ENCODE results near the gene GJB2. TPM values are rescaled to one million over a fixed set of nuclear protein-coding genes. Genes with fewer than 3 reads are reported as not detected.

The GJB2 gene
- total and polyA plus RNA-seq, 2 of the 4 experiments (the other 2 are of a cell fraction) = under 0.01 to 0.17 TPM

- H3K4me3 ChIP-seq (ENCODE audit: insufficient read depth, low read depth, low read length) = no peak overlapping the region
- H2AFZ ChIP-seq (replicated peaks; ENCODE audit: low read length, poor library complexity) = no peak overlapping the region
- H3K14ac ChIP-seq (replicated peaks; ENCODE audit: low read depth, low read length) = no peak overlapping the region
- no peak overlapping the region for H2BK120ac ChIP-seq (ENCODE audit: low read depth, low read length)
- H3K4me2 ChIP-seq (ENCODE audit: low read depth, low read length) = no peak overlapping the region
- WGBS, 2 experiments (ENCODE audit: extremely low coverage in 2 of 2, insufficient read length in 1 of 2) = no CpG with 5 or more reads among the region's 5 CpGs
- no peak overlapping the region for H3K27ac ChIP-seq (ENCODE audit: insufficient read depth, low read length)
- no peak for TF ChIP-seq RAD21 (IDR thresholded peaks at IDR 0.05; ENCODE audit: low read length)
- TF ChIP-seq MXI1 (IDR thresholded peaks at IDR 0.05; ENCODE audit: borderline replicate concordance, low read depth, low read length) = no peak
- TF ChIP-seq SMC3 (IDR thresholded peaks at IDR 0.05; ENCODE audit: low read depth, low read length) = no peak
- TF ChIP-seq FOS (IDR thresholded peaks at IDR 0.05; ENCODE audit: low read depth, low read length) = no peak
- no peak for TF ChIP-seq ELK1 (IDR thresholded peaks at IDR 0.05; ENCODE audit: borderline replicate concordance, low read depth, low read length)
- TF ChIP-seq MAFK (IDR thresholded peaks at IDR 0.05; ENCODE audit: low read depth, low read length) = no peak
- TF ChIP-seq MAZ (IDR thresholded peaks at IDR 0.05; ENCODE audit: borderline replicate concordance, low read depth, low read length) = no peak
- no peak for TF ChIP-seq NFE2L2 (IDR thresholded peaks at IDR 0.05; ENCODE audit: low read depth, low read length)
- no peak for TF ChIP-seq CHD1 (IDR thresholded peaks at IDR 0.05; ENCODE audit: low read depth, low read length)
- no peak for TF ChIP-seq CEBPB (IDR thresholded peaks at IDR 0.05; ENCODE audit: low read depth, low read length)
- no peak for TF ChIP-seq POLR2A (IDR thresholded peaks at IDR 0.05; ENCODE audit: low read depth, low read length)
- TF ChIP-seq, protein P1, sequence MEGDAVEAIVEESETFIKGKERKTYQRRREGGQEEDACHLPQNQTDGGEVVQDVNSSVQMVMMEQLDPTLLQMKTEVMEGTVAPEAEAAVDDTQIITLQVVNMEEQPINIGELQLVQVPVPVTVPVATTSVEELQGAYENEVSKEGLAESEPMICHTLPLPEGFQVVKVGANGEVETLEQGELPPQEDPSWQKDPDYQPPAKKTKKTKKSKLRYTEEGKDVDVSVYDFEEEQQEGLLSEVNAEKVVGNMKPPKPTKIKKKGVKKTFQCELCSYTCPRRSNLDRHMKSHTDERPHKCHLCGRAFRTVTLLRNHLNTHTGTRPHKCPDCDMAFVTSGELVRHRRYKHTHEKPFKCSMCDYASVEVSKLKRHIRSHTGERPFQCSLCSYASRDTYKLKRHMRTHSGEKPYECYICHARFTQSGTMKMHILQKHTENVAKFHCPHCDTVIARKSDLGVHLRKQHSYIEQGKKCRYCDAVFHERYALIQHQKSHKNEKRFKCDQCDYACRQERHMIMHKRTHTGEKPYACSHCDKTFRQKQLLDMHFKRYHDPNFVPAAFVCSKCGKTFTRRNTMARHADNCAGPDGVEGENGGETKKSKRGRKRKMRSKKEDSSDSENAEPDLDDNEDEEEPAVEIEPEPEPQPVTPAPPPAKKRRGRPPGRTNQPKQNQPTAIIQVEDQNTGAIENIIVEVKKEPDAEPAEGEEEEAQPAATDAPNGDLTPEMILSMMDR (conservative IDR thresholded peaks at IDR 0.05; ENCODE audit: low read depth, low read length) = no peak
- no peak for TF ChIP-seq RCOR1 (IDR thresholded peaks at IDR 0.05; ENCODE audit: insufficient replicate concordance, low read length)
- H3K23ac ChIP-seq (ENCODE audit: low read depth, low read length) = no peak overlapping the region
- no peak overlapping the region for H4K5ac ChIP-seq (ENCODE audit: low read depth, low read length)
- H3K9me1 ChIP-seq (ENCODE audit: insufficient read depth, low read length) = 0 out of 2 replicates have a peak, but pooled peaks cover 2% of the 10 kb centered on the region
- H3K4ac ChIP-seq (ENCODE audit: low read depth, low read length) = no peak overlapping the region
- BruUV-seq (replicated peaks) = no TSS peak
- H3K18ac ChIP-seq (ENCODE audit: low read depth, low read length) = no peak overlapping the region
- ChIA-PET POLR2A (ENCODE audit: unreplicated experiment) (no interaction called here), CTCF (no interaction called here)
- dilution Hi-C loops (cut with HindIII; ENCODE audit: low sequenced_read_pairs, unreplicated experiment) = loop anchor here (10.0 to 25.0 kb wide), 2 partner anchors 297 to 655 kb away; no protein-coding TSS in a partner anchor
- in situ Hi-C loops (cut with MboI; ENCODE audit: low sequenced_read_pairs) = loop anchor here (25.0 kb wide), 3 partner anchors 522 to 1297 kb away; partner anchors contain the start of gene IL17D
- no peak overlapping the region for H3K56ac ChIP-seq (ENCODE audit: extremely low read depth, insufficient read depth, low read length)
- no peaks in the 10 kb centered on the region for H3K36me3 ChIP-seq (ENCODE audit: control insufficient read depth, insufficient read depth, low read length)
- H2BK5ac ChIP-seq (ENCODE audit: low read depth, low read length, poor library complexity, severe bottlenecking) = no peak overlapping the region
- ATAC-seq (ENCODE audit: low read depth) = no peak
- H2AK5ac ChIP-seq (ENCODE audit: low read depth, low read length) = 0 out of 2 replicates have a peak overlapping the region, but pooled peaks have one; percentile 20
- H3K79me1 ChIP-seq (ENCODE audit: low read depth in 1 of 2, low read length in 2 of 2) = no peaks in the 10 kb centered on the region
- H3K27me3 ChIP-seq (ENCODE audit: control insufficient read depth, insufficient read depth, low read length) = peaks cover 43% of the 10 kb centered on the region
- no peak overlapping the region for H2BK15ac ChIP-seq (ENCODE audit: low read depth, low read length)
- no peak overlapping the region for H2AK9ac ChIP-seq (replicated peaks; ENCODE audit: low read depth, low read length, poor library complexity)
- peaks cover 2% of the 10 kb centered on the region; the same call in 1 of the 2 replicates for H3K9me3 ChIP-seq (ENCODE audit: control insufficient read depth, insufficient read depth, low read length)
- H4K8ac ChIP-seq (ENCODE audit: low read depth in 2 of 2, low read length in 2 of 2) = no peak overlapping the region
- H3K4me1 ChIP-seq (ENCODE audit: control insufficient read depth, insufficient read depth, low read length) = peaks cover 6% of the 10 kb centered on the region
- H4K91ac ChIP-seq (ENCODE audit: insufficient read depth, low read depth, low read length) = no peak overlapping the region
- no peak for DNase-seq
- peak overlapping the region; percentile 22; the same call in 1 of the 2 replicates for H2BK20ac ChIP-seq (ENCODE audit: low read depth, low read length)
- H3K9ac ChIP-seq (ENCODE audit: low read depth, low read length) = no peak overlapping the region
- intact Hi-C loops (cut with micrococcal nuclease) = loop anchor here (10.0 kb wide), 1 partner anchor 635 kb away; no protein-coding TSS in a partner anchor
- no peaks in the 10 kb centered on the region for H4K20me1 ChIP-seq (ENCODE audit: insufficient read depth, low read length)
Measured at GRCh38 chr13:20190076-20190475, 2.7 kb downstream of the GJB2 start.
